RWPE1 (cell line): ENCODE results near the gene SCT.

Source experiments
- CTCF ChIA-PET: fragments of 350-600 bp; sonication (Branson Sonifier 250); formaldehyde crosslinking; extraction: SDS; loops from one replicate; lab custom pipeline; 2021; lab: Yijun Ruan, JAX
- POLR2A ChIA-PET: fragments of 400-600 bp; formaldehyde crosslinking; extraction: SDS; loops from one replicate; lab custom pipeline; 2020; ENCODE audit warnings: antibody characterized with exemption; ENCODE audit not compliant: low non-redundant PET; lab: Yijun Ruan, JAX
- DNase-seq: peaks from one replicate; pipeline ENCODE4 v3.0.0; 2012; ENCODE audit warnings: low spot score
- H3K27ac ChIP-seq: fragments of 450-650 bp; 2 replicates; pipeline ENCODE4 v1.5.1; 2017
- TF ChIP-seq, protein P1 (sequence below): fragments of 450-650 bp; conservative IDR thresholded peaks from 2 replicates; pipeline ENCODE4 v1.5.1; 2017; ENCODE audit warnings: low read depth, mild to moderate bottlenecking

SCT gene

DNA sequence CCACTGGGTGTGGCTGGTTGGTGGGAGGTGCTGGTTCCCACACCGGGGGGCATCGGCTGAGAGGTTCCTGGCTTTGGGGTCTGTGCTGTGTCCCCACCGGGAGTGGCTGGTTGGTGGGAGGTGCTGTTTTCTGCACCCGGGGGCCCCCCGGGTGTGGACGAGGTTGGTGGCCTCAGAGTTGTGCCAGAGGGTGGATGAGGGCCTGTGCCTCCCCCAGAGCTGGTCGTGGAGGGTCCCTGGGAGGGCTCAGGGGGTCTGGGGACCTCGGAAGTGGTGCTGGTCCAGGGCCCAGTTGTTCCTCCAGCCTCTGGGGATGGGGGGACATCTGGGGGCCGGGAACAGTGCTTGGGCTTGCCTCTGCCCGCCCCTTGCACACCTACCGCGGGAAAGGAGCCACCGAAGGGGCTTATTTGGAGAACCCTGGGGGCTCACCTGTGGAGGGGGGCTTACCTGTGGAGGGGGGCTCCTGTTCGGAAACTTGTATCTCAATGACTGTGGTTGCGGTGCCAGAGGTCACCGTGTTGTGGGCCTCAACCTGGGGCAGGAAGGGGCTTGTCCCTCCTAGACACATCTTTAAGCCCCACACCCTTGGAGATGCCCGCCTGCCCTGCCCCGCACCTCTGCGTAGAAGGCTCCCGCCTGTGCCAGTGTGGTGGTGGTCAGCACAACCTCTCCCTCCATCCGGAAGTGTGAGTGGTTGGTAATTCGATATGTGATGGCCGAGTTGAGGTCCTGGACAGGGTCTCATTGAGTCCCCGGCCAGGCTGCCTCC, 7.9 kb downstream of the SCT start:
- POLR2A ChIA-PET = no interaction called here
- CTCF ChIA-PET = no interaction called here
- TF ChIP-seq, protein P1, sequence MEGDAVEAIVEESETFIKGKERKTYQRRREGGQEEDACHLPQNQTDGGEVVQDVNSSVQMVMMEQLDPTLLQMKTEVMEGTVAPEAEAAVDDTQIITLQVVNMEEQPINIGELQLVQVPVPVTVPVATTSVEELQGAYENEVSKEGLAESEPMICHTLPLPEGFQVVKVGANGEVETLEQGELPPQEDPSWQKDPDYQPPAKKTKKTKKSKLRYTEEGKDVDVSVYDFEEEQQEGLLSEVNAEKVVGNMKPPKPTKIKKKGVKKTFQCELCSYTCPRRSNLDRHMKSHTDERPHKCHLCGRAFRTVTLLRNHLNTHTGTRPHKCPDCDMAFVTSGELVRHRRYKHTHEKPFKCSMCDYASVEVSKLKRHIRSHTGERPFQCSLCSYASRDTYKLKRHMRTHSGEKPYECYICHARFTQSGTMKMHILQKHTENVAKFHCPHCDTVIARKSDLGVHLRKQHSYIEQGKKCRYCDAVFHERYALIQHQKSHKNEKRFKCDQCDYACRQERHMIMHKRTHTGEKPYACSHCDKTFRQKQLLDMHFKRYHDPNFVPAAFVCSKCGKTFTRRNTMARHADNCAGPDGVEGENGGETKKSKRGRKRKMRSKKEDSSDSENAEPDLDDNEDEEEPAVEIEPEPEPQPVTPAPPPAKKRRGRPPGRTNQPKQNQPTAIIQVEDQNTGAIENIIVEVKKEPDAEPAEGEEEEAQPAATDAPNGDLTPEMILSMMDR = no peak
- H3K27ac ChIP-seq = no peak overlapping the region; the same call in 1 of the 2 replicates
- no peak for DNase-seq

DNA sequence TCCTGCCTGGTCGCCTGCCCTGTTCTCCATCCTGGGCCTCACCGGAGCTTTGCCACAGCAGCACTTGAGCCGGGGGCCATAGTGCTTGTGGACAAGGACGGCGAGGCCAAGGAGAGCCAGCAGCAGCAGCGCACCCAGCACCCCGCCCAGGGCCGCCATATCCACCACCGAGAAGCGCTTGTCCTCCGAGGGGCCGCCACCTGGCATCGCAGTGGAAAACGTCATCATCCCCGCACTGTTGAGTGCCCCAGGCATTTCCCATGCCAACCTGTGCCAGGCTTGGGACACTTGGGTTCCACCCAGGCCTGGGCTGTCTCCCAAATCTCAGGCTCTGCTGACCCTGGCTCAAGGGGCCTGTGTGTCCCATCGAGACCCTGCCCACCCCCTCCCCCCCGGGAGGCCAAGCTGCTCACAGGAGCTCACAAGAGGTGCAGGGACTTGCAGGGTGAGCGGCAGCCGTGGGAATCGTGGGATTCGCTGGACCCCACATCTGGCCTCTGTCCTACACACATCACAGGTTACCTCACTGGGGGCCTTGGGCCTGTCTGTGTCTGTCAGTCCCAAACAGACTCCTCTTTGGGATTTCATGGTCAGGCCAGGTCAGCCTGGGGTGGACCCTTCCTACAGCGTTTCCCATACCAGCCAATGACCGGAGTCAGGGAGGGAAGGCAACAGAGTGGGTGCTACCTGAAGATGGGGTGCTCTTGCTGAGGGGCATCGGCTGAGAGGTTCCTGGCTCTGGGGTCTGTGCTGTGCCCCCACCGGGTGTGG, 8.9 kb downstream of the SCT start:
- POLR2A ChIA-PET = interaction anchor here (0.6 kb wide), 1 partner anchor 42 kb away, joined by 4 read pairs; no protein-coding TSS in a partner anchor
- CTCF ChIA-PET = no interaction called here
- DNase-seq = no peak
- TF ChIP-seq, protein P1 = no peak
- H3K27ac ChIP-seq = peak overlapping the region; percentile 1; the same call in 1 of the 2 replicates

DNA sequence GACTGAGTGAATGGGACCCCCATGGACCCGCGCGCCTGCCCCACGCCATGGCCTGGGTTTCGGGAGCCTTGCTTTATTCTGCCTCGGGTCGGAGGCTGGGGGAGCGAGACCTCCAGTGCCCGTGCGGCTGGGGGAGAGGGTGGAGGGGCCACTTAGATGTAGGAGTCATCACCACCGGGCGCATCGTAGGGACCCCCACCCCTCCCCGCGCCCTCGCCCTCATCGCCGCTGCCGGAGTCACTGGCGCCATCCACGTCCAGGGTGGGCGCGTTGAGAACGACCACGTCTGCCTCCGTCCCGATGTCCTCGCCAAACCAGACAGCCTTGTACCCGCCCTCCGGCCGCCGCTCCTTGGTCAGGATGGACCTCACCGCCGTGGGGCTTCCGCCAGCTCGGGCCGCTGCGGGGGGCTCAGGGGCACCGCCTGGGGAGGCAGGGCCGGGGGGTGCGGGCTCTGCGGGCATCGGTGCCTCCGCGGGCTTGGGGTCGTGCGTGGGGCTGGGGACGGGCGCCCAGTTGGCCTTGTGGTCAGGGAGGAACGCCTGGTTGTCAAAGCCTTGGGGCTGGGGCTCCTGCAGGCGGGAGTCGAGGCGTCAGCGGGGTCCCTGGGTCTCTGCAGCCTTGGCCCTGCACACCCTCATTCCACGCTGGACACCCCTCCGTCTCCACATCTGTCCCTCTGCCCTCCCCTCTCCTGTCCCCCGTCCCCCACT, 9.6 kb downstream of the SCT start:
- DNase-seq = no peak
- POLR2A ChIA-PET = no interaction called here
- TF ChIP-seq, protein P1 = no peak
- peak overlapping the region; percentile 88; the same call in 1 of the 2 replicates for H3K27ac ChIP-seq
- CTCF ChIA-PET = no interaction called here

DNA sequence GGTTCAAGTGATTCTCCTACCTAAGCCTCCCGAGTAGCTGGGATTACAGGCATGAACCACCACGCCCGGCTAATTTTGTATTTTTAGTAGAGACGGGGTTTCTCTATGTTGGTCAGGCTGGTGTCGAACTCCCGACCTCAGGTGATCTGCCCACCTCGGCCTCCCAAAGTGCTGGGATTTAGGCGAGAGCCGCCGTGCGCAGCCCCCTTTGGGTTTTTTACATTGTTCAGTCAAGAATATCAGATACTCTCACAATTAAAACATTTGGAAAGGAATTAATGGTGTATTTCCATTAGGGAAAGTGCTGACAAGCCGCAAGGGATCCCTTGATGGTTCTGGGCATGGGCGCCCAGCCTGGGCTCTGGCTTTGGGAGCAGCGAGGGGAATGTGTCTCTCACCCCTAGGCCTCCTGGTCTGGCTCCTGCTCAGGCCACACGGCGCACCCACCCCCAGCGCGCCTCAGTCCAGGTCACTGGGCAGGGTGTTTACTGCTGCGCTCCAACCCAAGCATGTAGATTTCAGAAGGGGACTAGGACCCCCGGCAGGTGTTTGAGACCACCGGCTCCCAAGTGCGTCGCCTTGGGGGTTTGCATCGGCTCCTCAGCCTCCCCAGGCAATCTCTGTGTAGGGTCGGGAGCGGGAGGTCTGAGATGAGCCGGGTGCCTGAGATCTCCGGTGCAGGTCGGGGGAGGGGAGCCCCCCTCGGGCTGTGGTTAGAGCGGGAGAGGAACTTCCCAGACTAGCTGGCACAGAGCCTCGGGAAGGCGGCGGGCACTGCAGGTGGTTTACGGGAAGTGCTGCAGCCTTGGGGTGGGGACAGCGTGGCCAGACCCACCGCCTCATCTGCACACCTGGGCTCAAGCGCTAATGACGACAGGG, 10.4 kb downstream of the SCT start:
- no peak for DNase-seq
- peak overlapping the region; percentile 88 for H3K27ac ChIP-seq
- TF ChIP-seq, protein P1 = no peak
- POLR2A ChIA-PET = interaction anchor here (0.7 kb wide), 1 partner anchor 8 kb away, joined by 3 read pairs; no protein-coding TSS in a partner anchor
- CTCF ChIA-PET = no interaction called here

DNA sequence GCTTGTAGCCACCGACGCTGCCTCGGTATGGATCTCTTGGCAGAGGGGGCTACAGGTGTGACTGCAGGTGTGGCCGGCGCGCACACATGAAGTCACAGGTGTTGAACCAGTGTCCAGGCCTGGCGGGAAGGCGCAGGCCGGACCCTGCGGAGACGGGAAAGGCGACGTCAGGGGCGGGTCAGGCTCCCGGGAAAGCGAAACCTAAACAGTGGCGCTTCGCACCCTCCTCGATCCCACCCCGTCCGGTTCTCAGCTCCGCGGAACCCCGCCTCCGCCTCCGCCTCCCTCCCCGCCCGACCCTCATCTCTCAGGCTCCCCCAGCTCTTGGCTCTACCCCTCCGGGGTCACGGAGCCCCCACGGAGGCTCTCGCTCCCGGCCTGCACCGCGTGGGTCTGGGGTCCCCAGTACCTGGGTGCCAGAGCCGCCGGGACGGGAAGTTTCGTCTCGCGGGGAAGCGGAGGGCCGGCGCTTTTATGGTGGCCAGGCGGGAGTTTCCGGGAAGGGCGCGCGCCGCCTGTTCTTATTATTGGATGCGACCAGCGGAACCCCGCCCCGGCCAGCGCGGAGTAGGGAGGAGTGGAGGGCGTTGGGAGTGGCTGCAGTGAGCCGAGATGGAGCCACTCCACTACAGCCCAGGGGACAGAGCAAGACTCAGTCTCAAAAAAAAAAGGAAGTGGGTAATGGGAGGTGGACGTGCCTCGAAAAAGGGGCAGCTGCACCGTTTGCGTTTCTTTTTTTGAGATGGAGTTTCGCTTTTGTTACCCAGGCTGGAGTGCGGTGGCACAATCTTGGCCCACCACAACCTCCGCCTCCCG, 11.3 kb downstream of the SCT start, which contains the start of gene IRF7:
TSS of gene IRF7 (minus strand) at position 447 of the 816 bp plus-strand sequence. CDS start 586 bp downstream, outside the sequence.
- DNase-seq = peak; percentile 85
- ChIA-PET CTCF (no interaction called here), POLR2A (interaction anchor here (0.7 to 0.8 kb wide), 2 partner anchors 8 to 9 kb away, joined by 3 read pairs; no protein-coding TSS in a partner anchor)
- TF ChIP-seq, protein P1 = no peak
- peak within 1 kb of the TSS; percentile 88 for H3K27ac ChIP-seq
